ES-I3 (cell line): ENCODE data around the gene MICU1.

Experiments
- H3K36me3 ChIP-seq: 2 replicates; pipeline ENCODE4 v1.6.1; 2013; ENCODE audit warnings: mild to moderate bottlenecking, low read length, control low read depth, moderate library complexity; ENCODE audit not compliant: insufficient read depth
- H3K4me1 ChIP-seq: 2 replicates; pipeline ENCODE4 v1.6.1; 2013; ENCODE audit warnings: mild to moderate bottlenecking, control low read depth, low read length; ENCODE audit not compliant: insufficient read depth
- H3K9ac ChIP-seq: 2 replicates; pipeline ENCODE4 v1.6.1; 2013; ENCODE audit warnings: low read depth, mild to moderate bottlenecking, low read length, moderate library complexity
- H3K9me3 ChIP-seq: 2 replicates; pipeline ENCODE4 v1.6.1; 2013; ENCODE audit warnings: mild to moderate bottlenecking, low read length, moderate library complexity; ENCODE audit not compliant: control insufficient read depth, insufficient read depth

MICU1 gene

GRCh38 chr10:72379776-72380175 is 246.1 kb downstream of the MICU1 start:
- Histone ChIP-seq H3K9me3 (no peaks in the 10 kb centered on the region), H3K9ac (no peak overlapping the region), H3K4me1 (0 out of 2 replicates have a peak, but pooled peaks cover 8% of the 10 kb centered on the region), H3K36me3 (no peaks in the 10 kb centered on the region)

- H3K9me3 ChIP-seq, result no peaks in the 10 kb centered on the region
- no peaks in the 10 kb centered on the region for H3K36me3 ChIP-seq
- H3K4me1 ChIP-seq, result 0 out of 2 replicates have a peak, but pooled peaks cover 8% of the 10 kb centered on the region
- H3K9ac ChIP-seq, result no peak overlapping the region
Observed at GRCh38 chr10:72379062-72379461, 246.8 kb downstream of the MICU1 start.

- Histone ChIP-seq H3K9me3 (no peaks in the 10 kb centered on the region), H3K9ac (no peak overlapping the region), H3K4me1 (0 out of 2 replicates have a peak, but pooled peaks cover 4% of the 10 kb centered on the region), H3K36me3 (no peaks in the 10 kb centered on the region)
Observed at GRCh38 chr10:72375585-72375984, 250.3 kb downstream of the MICU1 start.

GRCh38 chr10:72375173-72375572 is 250.7 kb downstream of the MICU1 start:
- no peaks in the 10 kb centered on the region for H3K9me3 ChIP-seq
- no peak overlapping the region for H3K9ac ChIP-seq
- H3K36me3 ChIP-seq, result no peaks in the 10 kb centered on the region
- H3K4me1 ChIP-seq, result 0 out of 2 replicates have a peak, but pooled peaks cover 4% of the 10 kb centered on the region

GRCh38 chr10:72370201-72370722 is 255.6 kb downstream of the MICU1 start:
- no peaks in the 10 kb centered on the region for H3K4me1 ChIP-seq

GRCh38 chr10:72367301-72367960 is 258.4 kb downstream of the MICU1 start:
- no peak overlapping the region for H3K9ac ChIP-seq
- peaks cover 3% of the 10 kb centered on the region; the same call in 1 of the 2 replicates for H3K36me3 ChIP-seq
- peaks cover 3% of the 10 kb centered on the region; the same call in 1 of the 2 replicates for H3K4me1 ChIP-seq
- no peaks in the 10 kb centered on the region for H3K9me3 ChIP-seq

More at GRCh38 chr10:72370201-72370722, 255.6 kb downstream of the MICU1 start:
- H3K36me3 ChIP-seq, result peaks cover 3% of the 10 kb centered on the region; the same call in 1 of the 2 replicates
- no peak overlapping the region for H3K9ac ChIP-seq
- no peaks in the 10 kb centered on the region for H3K9me3 ChIP-seq

DNA sequence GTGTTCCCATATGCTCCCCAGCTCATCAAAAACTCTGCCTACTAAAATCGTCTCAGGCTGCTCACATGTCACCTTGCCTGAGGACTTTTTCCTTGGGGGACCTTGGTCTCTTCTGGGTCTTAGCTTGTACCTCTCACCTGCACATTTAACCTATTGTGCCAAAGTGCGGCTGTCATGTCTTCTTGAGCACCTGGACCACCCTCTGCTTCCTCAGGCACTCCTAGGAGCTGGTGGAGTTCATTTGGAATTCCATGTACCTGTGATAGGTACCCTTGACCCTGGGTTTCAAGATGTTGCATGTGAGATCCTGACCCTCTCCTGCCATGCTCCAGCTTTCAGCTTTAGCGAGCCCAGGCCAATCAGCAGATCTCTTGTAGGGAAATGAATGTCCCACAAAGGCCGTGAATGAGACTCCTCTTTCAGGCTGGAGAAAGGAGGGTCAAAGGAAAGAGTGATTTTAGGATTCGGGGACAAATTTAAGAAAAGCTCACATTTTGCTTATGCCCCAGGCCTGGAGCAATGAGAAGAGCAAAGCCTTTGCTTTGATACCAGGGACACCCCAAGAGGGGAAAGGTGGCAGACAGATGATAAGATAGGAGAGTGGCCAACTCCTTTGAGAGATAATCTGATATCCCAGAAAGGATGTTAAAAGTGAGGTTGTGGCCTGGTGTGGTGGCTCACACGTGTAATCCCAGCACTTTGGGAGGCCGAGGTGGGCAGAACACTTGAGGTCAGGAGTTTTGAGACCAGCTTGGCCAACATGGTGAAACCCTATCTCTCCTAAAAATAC is 260.6 kb downstream of the MICU1 start:
- Histone ChIP-seq H3K9ac (no peak overlapping the region), H3K4me1 (peaks cover 3% of the 10 kb centered on the region; the same call in 1 of the 2 replicates), H3K36me3 (peaks cover 3% of the 10 kb centered on the region; the same call in 1 of the 2 replicates), H3K9me3 (no peaks in the 10 kb centered on the region)

GRCh38 chr10:72364239-72364777 is 261.6 kb downstream of the MICU1 start:
- Histone ChIP-seq H3K36me3 (peaks cover 3% of the 10 kb centered on the region; the same call in 1 of the 2 replicates), H3K9ac (no peak overlapping the region), H3K4me1 (peaks cover 3% of the 10 kb centered on the region; the same call in 1 of the 2 replicates), H3K9me3 (no peaks in the 10 kb centered on the region)

DNA sequence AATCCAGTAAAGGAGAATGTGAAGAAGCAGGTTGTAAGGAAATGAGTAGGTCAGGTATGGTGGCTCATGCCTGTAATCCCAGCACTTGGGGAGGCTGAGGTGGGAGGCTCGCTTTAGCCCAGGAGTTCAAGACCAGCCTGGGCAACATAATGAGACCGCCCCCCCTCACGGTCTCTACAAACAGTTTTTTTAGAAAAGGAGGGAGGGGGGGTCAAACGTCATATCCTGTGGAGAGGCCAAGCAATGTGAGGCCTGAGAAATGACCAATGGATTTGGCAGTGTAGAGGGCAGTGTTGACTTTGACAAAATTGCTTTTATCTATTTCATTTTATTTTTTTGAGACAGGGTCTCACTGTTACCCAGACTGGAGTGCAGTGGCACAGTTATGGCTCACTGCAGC is 268.9 kb downstream of the MICU1 start:
- Histone ChIP-seq H3K4me1 (peaks cover 4% of the 10 kb centered on the region; the same call in 1 of the 2 replicates), H3K36me3 (no peaks in the 10 kb centered on the region), H3K9me3 (no peaks in the 10 kb centered on the region), H3K9ac (no peak overlapping the region)

GRCh38 chr10:72356115-72356514 is 269.8 kb downstream of the MICU1 start:
- Histone ChIP-seq H3K36me3 (no peaks in the 10 kb centered on the region), H3K4me1 (peaks cover 4% of the 10 kb centered on the region; the same call in 1 of the 2 replicates), H3K9ac (no peak overlapping the region), H3K9me3 (no peaks in the 10 kb centered on the region)

GRCh38 chr10:72355214-72355555 is 270.7 kb downstream of the MICU1 start:
- H3K4me1 ChIP-seq, result peaks cover 4% of the 10 kb centered on the region; the same call in 1 of the 2 replicates
- H3K9ac ChIP-seq, result peak overlapping the region; percentile 99

DNA sequence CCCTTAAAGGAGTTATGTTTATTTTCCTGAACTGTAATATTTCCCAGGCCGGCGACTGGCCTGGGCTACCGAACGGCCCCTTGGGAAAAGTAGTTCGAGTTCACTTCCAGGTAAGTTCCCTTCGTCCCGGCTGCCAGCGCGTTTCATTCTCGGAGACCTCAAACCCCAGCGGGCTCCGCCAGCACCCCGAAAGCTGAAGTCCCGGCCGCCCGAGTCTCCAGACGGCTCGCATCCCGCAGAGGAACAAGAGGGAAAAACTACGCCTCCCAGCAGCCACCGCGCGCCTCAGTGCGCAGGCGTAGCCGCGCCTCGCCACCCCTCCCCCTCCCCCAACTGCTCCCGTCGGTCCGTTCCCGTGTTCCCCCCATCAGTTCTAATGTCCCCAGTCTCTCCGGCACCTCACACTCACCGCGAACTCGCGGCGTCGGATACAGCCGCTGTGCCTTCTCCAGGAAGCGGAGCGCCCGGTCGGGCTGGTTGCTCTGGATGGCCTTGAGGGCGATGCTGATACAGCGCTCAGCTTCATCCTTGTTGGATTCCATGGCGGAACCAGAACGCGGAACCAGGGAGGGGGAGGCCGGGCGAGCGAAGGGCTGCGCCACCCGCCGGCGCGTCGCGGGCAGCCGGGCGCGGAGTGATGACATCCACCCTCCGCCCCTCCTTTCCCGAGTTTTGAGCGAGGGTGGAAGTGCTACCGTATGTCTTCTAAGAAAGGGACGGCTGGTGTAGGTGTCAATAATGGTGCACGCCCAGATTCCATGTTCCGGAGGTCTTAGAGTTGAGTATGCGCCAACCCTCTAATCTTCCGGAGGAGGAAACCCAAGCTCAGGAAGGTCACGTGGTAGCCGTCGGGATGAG is 271.3 kb downstream of the MICU1 start, which contains the start of gene DNAJB12:
DNAJB12 (minus strand) TSS at position 564 of the 858 bp plus-strand sequence; CDS start at position 542, 22 bp downstream.
- no peaks in the 10 kb centered on the region for H3K9me3 ChIP-seq
- H3K4me1 ChIP-seq, result peaks cover 4% of the 10 kb centered on the region; the same call in 1 of the 2 replicates
- peak within 1 kb of the TSS; percentile 99 for H3K9ac ChIP-seq
- H3K36me3 ChIP-seq, result no peaks in the 10 kb centered on the region

More at GRCh38 chr10:72355214-72355555, 270.7 kb downstream of the MICU1 start:
- Histone ChIP-seq H3K9me3 (no peaks in the 10 kb centered on the region), H3K36me3 (no peaks in the 10 kb centered on the region)

GRCh38 chr10:72353965-72354355 is 271.9 kb downstream of the MICU1 start:
- Histone ChIP-seq H3K9me3 (no peaks in the 10 kb centered on the region), H3K4me1 (peaks cover 4% of the 10 kb centered on the region; the same call in 1 of the 2 replicates), H3K9ac (peak overlapping the region; percentile 99), H3K36me3 (no peaks in the 10 kb centered on the region)
